ENCODE measurements around the gene NUB1.

GRCh38 chr7:151392426-151392825, 50.8 kb downstream of the NUB1 start:
- no peak for TF ChIP-seq CTCF (IDR thresholded peaks at IDR 0.05)
- no peak for TF ChIP-seq POLR2A (IDR thresholded peaks at IDR 0.05)
